EH (cell line): Measurements from ENCODE around the gene FOS.

Experiments
- DNase-seq: peaks from one replicate; pipeline ENCODE4 v3.0.0-alpha.2; 2015; ENCODE audit warnings: low read depth

Gene FOS

GRCh38 chr14:75250800-75251199 lies 27.8 kb upstream of the FOS start:
- no peak for DNase-seq

- no peak for DNase-seq
Measured at GRCh38 chr14:75252254-75252837, 26.3 kb upstream of the FOS start.

DNA sequence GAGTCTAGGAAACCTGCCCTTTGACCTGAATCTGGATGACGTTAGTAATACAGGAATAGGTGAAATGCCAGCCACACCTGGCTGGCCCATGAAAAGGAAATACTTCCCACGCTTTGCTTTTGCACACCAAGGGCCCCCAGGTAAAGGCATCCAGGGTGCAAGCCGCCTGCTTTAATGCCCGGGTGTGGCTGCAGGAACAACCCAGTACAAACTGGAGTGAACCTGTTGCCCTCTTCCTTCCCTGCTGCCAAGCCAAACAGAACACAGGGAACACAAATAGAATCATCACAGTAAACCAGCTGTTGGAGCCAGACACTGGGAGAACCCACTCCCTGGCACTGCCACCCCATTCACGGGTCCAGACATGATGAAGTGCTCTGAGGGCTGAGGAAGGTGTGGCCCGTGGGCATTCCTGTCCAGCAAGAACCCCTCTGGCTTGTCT lies 24.2 kb upstream of the FOS start:
- DNase-seq, result no peak

- peak; percentile 45 for DNase-seq
Measured at GRCh38 chr14:75254901-75255584, 23.6 kb upstream of the FOS start.

- peak; percentile 38 for DNase-seq
Measured at GRCh38 chr14:75258079-75258802, 20.4 kb upstream of the FOS start.

DNA sequence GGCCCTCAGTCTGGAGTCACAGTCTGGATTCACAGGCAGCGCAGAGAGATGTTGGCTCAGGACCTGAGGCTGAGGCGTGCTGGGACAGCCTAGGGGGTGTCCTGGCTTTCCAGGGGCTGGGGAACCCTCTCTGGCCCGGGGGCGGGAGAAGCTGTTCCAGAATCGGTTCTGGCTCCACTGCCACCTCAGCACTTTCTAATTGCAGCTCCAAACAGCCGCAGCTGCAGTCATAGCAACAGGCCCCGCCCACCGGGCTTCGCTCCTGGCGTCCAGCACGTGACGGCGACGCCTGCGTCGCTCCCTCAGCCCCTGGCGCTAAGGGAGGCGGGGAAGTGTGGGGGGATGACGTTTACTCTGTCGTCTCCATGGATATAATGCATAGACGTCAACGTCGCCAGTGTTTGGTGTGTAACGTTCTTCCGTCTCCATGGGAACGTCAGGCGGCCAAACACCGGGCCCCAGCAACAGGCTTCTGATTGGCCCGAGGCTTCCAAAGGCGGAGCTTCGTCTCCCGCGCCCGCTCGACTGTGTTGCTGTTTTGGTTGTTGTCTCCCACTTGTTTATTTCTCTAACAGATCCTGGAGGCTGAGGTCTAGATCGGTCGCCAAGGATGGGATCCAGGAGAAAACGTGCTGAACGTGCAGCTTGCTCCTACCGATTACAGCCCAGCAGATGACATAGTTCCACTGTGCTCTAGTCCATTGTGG lies 19.7 kb upstream of the FOS start:
- DNase-seq, result peak; percentile 100

GRCh38 chr14:75259510-75259855 lies 19.1 kb upstream of the FOS start:
- DNase-seq, result peak; percentile 72

- peak; percentile 77 for DNase-seq
Measured at GRCh38 chr14:75260025-75260763, 18.4 kb upstream of the FOS start.

DNA sequence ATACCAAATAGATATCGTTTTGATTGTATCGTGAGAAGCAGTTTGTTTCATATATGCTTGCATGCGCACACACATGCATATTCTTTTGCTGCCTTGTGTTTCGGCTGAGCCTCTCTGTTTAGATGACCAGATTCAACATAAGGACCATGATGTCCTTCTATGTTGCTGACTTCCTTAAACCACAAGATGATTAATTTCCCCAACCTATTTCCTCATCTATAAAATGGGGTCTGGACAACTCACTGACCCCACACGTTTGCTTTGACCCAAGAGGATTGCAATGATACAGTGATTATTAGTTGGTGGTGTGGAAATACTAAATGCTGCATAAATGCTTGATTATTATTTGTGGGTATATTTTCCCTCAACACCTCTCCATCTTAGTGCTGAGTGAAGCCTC lies 16.8 kb upstream of the FOS start:
- DNase-seq, result no peak

GRCh38 chr14:75262641-75263040 lies 16.0 kb upstream of the FOS start:
- DNase-seq, result no peak

DNA sequence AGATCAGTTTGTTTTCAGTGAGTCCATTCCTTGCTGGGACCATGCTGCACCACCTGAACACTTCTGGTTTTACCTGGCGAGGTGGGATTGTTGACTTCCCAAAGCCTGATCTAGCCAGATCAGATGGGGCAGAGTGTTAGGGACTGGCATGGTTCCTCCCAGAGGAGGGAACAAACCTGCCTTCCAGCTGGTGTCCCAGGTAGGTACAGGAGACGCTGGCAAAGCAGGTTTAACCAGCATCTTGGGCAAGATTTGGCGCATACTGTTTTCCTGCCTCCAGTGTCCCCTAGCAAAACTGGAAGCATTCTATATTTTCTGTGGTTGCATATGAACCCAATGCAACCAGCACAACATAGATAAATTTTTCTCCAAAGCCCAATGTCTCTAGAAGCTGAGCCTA lies 14.6 kb upstream of the FOS start:
- DNase-seq, result no peak

GRCh38 chr14:75267141-75267721 lies 11.4 kb upstream of the FOS start:
- DNase-seq, result peak; percentile 89

GRCh38 chr14:75268633-75269550 lies 9.7 kb upstream of the FOS start:
- DNase-seq, result no peak

DNA sequence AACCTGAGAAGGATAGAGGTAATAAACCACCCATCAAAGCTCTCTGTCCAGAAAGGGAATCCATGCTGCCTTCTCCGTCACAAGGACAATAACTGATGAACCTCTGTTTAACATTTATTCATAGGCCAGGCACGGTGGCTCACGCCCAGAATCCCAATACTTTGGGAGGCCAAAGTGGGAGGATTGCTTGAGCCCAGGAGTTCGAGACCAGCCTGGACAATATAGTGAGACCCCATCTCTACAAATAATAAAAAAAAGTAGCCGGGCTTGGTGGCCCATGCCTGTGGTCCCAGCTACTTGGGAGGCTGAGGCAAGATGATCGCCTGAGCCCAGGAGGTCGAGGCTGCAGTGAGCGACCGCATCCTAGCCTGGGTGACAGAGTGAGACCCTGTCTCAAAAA lies 7.1 kb upstream of the FOS start:
- no peak for DNase-seq

DNA sequence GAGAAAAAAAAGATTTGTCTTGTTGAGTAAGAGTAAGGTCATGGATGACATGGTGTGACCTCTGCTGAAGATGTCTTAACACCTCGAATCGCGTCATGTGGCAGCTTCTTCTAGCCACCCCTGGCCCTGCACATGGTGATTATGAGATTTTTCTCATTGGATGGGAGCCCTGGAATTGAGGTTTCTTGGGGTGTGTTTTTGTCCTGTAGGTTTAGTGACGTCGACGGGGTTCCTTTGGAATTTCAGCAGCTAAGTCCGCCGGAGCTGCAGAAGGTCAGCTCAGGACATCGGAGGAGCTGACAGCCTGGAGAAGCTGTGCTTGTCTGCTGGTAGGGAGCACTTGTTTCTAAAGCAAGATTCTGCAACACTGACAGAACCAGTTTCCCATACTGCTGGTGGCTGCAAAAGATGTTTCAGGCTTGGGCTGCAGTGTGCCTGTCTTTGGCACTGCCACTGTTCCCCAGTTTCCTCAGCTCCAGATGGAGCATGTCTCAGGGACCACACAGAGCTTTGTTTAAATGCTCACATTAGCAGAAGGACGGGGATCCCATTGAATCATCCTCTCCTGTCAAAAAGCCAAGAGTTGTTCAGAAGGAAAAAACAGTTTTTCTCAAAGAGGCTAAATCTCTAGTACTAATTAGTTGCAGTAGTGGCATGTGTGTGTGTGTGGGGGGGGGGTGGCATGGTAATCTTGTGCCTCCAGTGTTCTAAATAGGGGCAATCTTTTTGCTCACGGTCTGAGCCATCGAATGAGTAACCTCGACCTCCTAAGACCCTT lies 5.2 kb upstream of the FOS start:
- peak; percentile 88 for DNase-seq

DNA sequence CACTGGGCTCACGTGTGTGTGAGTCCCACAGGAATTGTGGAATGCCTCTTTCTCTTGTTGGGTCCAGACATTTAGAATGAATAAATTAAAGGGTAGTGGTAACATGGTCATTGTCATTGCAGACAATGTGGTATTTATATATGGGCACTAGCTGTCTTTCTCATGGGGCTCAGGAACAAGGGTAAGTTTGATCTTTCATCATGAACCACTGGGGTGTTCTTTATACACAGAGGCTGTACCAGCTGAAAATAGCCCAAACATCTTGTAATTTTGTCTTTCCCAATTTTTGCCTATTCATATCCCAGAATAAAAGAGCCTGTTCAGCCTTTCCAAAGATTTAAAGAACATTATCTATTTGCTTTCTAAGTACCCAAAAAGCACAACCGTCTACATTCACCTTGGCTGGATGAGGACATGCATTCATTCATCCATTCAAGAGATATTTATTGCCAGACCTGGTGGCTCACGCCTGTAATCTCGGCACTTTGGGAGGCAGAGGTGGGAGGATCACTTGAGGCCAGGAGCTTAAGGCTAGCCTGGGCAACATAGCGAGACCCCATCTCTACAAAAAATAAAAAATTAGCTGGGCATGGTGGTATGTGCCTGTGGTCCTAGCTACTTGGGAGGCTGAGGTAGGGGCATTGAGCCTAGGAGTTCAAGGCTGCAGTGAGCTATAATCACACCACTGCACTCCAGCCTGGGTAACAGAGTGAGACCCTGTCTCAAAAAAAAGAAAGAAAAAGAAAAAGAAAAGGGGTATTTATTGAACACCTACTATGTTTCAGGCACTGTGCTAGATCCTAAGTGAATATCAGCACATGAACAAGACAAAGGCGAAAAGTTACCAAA lies 4.4 kb upstream of the FOS start:
- no peak for DNase-seq

GRCh38 chr14:75274899-75275569 lies 3.6 kb upstream of the FOS start:
- DNase-seq, result no peak

DNA sequence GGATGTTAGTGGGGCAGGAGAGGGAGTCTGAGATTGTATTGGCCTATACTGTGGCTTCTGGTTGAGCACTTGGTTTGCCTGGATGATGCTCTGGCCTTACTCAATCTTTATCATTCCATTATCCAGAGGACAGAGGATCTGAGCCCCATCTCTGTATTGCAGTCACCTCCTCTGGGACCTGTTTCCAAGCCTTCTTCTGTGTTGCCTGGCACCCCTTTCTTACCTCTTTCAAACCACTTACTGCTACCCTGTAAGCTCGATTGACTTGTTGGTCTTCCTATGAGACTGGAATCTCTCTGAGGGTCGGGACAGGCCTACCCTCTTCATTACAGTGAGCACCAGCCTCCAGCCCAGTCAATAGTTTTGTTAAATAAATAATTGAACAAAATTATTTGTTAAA lies 3.0 kb upstream of the FOS start:
- no peak for DNase-seq
